ENCODE results near the gene SSBP3. TPM values are rescaled to one million over a fixed set of nuclear protein-coding genes. Genes with fewer than 3 reads are reported as not detected.
"Not testable (repeated sequence)": the region's sequence is repeated elsewhere in the genome, so short reads cannot be mapped to it uniquely, and the experiment has no call there.

Gene SSBP3
- total RNA-seq, 1 donor from 2014 or later = 110 TPM

- no peak for DNase-seq (ENCODE audit: low spot score)
Observed at GRCh38 chr1:54222711-54223110, 183.5 kb downstream of the SSBP3 start.

GRCh38 chr1:54221867-54222484, 184.2 kb downstream of the SSBP3 start:
- DNase-seq (ENCODE audit: low spot score) = no peak

- no peak for DNase-seq (ENCODE audit: low spot score)
Observed at GRCh38 chr1:54221113-54221834, 184.9 kb downstream of the SSBP3 start.

GRCh38 chr1:54220004-54220811, 186.0 kb downstream of the SSBP3 start:
- DNase-seq (ENCODE audit: low spot score) = no peak

GRCh38 chr1:54219688-54220003, 186.5 kb downstream of the SSBP3 start:
- no peak for DNase-seq (ENCODE audit: low spot score)

- DNase-seq (ENCODE audit: low spot score) = no peak
Observed at GRCh38 chr1:54218883-54219687, 187.1 kb downstream of the SSBP3 start.

GRCh38 chr1:54215523-54215922, 190.7 kb downstream of the SSBP3 start:
- DNase-seq (ENCODE audit: low spot score) = no peak

GRCh38 chr1:54212872-54213271, 193.3 kb downstream of the SSBP3 start:
- no peak for DNase-seq (ENCODE audit: low spot score)

- not testable (repeated sequence) for DNase-seq (ENCODE audit: low spot score)
Observed at GRCh38 chr1:54207896-54208295, 198.3 kb downstream of the SSBP3 start.

- DNase-seq (ENCODE audit: low spot score) = no peak
Observed at GRCh38 chr1:54207287-54207686, 198.9 kb downstream of the SSBP3 start.

- no peak for DNase-seq (ENCODE audit: low spot score)
Observed at GRCh38 chr1:54204199-54204598, 202.0 kb downstream of the SSBP3 start.

- DNase-seq (ENCODE audit: low spot score) = no peak
Observed at GRCh38 chr1:54200519-54200997, 205.6 kb downstream of the SSBP3 start.

GRCh38 chr1:54199765-54200518, 206.3 kb downstream of the SSBP3 start, which contains the start of the genes CYB5RL and MRPL37:
TSS of gene CYB5RL (minus strand) at chr1:54200030. CDS start at chr1:54195616, 4,414 bp downstream.
TSS of gene MRPL37 (plus strand) at chr1:54200167. CDS start at chr1:54200244, 77 bp downstream.
- peak; percentile 96 for DNase-seq (ENCODE audit: low spot score)

- DNase-seq (ENCODE audit: low spot score) = no peak
Observed at GRCh38 chr1:54199151-54199764, 206.9 kb downstream of the SSBP3 start.

- DNase-seq (ENCODE audit: low spot score) = no peak
Observed at GRCh38 chr1:54193453-54193852, 212.7 kb downstream of the SSBP3 start.

GRCh38 chr1:54191525-54191924, 214.7 kb downstream of the SSBP3 start:
- no peak for DNase-seq (ENCODE audit: low spot score)

GRCh38 chr1:54190526-54190925, 215.7 kb downstream of the SSBP3 start:
- no peak for DNase-seq (ENCODE audit: low spot score)

- DNase-seq (ENCODE audit: low spot score) = no peak
Observed at GRCh38 chr1:54188291-54188690, 217.9 kb downstream of the SSBP3 start.

GRCh38 chr1:54186056-54186455, 220.1 kb downstream of the SSBP3 start:
- DNase-seq (ENCODE audit: low spot score) = no peak

GRCh38 chr1:54180701-54181360, 225.4 kb downstream of the SSBP3 start:
- no peak for DNase-seq (ENCODE audit: low spot score)

All from mucosa of gallbladder (tissue), 1 donor.